SKM-1 (cell line): Measurements from ENCODE around the gene WDHD1.
"Not testable (repeated sequence)": the region's sequence is repeated elsewhere in the genome, so short reads cannot be mapped to it uniquely, and the experiment has no call there.

Experiments
- DNase-seq: peaks from one replicate; lab custom pipeline; 2025; ENCODE audit not compliant: unreplicated experiment; lab: John Stamatoyannopoulos, UW

Gene WDHD1

DNA sequence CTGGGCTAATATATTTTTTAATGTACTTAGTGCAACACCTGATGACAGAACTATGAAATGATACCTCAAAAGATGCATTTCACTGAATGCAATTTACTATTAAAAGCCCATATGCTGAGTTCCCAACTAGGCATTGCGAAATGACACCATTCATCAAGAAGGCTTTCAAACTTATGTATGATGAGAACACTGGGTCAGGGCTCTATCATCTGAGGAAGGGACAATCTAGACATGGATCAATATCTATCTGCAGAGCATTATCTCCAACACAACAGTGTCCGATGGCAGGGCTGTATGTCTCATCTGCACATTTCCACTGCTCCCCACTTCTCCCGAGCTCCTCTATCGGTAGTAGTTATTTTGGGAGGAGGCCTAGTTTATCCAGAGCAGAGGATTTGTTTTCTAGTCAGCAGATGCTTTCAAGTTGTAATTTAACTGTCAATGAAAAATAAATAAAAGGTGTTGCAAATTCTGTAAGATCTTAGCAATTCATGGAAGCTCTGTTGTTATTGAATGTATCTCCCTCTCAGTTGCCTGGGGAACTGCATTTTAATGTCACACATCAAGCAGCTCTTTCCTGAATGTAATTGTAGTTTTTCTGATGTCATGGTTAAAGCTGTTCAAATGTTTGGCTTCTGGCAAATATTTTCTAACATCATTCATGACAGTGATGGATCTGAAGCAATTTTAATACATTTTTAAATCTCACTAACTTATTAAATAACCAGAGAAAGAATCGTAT, 116.9 kb downstream of the WDHD1 start:
- no peak for DNase-seq

DNA sequence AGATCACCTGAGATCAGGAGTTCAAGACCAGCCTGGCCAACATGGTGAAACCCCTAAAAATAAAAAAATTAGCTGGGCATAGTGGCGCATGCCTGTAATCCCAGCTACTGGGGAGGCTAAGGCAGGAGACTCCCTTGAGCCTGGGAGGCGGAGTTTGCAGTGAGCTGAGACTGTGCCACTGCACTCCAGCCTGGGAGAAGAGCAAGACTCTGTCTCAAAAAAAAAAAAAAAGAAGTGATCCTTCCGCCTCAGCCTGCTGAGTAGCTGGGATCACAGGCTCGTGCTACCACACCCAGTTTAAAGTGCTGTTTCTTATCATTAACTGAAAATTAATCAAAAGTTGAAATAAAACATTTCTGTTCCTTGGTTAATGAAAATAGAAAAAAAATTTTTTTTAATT, 117.9 kb downstream of the WDHD1 start:
- not testable (repeated sequence) for DNase-seq

- DNase-seq, result no peak
These were observed 118.7 kb downstream of the WDHD1 start for GRCh38 chr14:54908190-54908589.

GRCh38 chr14:54906075-54906474, 120.8 kb downstream of the WDHD1 start:
- DNase-seq, result no peak

GRCh38 chr14:54902521-54903420, 124.1 kb downstream of the WDHD1 start, which contains the start of gene GCH1:
GCH1 (minus strand) TSS chr14:54902826; CDS start chr14:54902663, 163 bp downstream.
- DNase-seq, result no peak

DNA sequence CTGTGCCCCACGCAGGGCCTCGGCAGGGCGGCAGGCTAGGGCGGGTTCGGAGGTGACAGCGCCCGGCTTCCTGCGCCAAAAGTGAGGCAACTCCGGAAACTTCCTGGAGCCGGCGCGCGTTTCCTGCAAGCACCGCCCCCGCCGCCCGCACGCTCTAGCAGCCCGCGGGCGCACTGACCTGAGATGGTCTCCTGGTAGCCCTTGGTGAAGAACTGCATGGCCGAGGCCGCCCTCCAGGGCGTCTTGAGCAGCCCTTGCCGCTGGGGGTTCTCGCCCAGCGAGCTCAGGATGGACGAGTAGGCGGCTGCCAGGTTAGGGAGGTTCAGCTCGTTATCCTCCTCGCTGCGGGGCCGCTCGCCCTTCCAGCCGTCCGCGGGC, 124.8 kb downstream of the WDHD1 start:
- no peak for DNase-seq

DNA sequence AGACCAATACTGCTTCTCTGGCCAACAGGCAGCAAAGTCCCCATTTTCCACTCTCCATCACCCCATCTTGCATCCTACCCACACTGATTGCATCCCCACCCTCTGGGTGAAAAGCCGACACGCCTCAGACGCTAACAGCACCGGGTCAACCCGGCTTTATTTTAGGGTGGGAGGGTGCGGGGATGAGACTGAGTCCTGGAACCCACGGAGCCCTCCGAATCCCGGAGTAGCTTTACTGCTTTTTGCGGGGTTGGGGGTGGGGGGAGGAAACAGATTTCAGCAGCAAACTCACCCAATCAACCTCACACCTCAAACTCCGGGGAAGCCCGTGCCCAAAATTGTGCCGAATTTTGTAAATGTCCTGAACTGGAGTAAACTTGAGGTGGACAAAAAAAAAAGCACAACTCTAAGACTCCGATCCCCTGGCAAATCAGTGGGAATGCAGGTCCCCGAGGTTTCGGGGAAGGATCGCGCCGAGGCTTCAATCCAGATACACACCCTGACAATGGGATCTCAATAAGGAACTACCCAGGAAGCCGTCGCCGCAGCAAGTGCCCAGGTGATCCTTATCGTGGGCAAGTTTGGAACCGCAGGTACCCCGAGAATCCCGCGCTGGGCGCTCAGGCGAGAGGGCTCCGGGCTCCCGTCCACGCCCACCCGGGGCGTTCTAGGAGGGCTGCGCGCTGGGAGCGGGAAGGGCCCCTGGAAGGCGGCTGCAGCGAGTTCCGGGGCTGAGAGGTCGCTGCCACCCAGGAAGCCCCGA, 125.3 kb downstream of the WDHD1 start:
- no peak for DNase-seq

- no peak for DNase-seq
These were observed 127.3 kb downstream of the WDHD1 start for GRCh38 chr14:54899573-54899972.

DNA sequence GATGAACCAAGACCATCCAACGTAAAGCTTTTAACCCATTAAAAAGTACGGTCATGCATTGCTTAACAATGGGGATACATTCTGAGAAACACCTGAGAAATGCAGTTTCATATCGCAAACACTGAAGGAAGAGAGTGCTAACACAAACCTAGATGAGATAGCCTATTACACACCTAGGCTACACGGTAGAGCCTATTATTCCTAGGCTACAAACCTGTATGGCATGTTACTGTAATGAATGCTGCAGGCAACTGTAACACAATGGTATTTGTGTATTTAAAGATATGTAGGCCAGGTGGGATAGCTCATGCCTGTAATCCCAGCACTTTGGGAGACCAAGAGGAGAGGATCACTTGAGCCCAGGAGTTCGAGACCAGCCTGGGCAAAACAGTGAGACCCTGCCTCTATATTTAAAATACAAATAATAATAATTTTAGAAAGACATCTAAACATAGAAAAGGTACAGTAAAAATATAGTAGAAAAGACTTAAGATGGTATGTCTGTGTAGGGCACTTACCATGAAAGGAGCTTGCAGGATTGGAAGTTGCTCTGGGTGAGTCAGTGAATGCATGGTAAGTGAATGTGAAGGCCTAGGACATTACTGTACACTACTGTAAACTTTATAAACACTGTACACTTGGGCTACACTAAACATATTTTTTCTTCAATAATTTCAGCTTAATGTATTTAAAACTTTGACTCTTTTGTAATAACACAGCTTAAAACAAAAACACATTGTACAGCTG, 128.9 kb downstream of the WDHD1 start:
- DNase-seq, result not testable (repeated sequence)

- DNase-seq, result no peak
These were observed 131.2 kb downstream of the WDHD1 start for GRCh38 chr14:54895683-54896082.

DNA sequence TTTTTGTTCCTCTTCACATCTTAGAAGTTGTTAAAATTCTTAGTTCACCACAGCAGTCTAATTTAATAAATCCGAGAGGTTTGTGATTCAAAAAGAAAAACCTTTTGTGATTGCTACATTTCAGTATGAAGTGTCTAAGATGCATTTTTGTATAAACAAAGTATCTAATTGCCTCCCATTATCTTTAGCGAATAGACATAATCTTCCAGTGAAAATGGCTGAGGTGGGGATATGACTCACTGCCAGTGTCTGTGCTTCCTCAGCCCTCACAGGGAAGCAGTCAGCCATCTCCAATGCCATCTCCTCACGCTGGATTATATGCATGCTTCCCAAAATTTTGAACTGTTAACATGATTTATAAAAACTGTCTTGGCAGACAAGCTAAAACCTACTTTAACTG, 131.9 kb downstream of the WDHD1 start:
- DNase-seq, result no peak

GRCh38 chr14:54893151-54893760, 133.6 kb downstream of the WDHD1 start:
- DNase-seq, result no peak

DNA sequence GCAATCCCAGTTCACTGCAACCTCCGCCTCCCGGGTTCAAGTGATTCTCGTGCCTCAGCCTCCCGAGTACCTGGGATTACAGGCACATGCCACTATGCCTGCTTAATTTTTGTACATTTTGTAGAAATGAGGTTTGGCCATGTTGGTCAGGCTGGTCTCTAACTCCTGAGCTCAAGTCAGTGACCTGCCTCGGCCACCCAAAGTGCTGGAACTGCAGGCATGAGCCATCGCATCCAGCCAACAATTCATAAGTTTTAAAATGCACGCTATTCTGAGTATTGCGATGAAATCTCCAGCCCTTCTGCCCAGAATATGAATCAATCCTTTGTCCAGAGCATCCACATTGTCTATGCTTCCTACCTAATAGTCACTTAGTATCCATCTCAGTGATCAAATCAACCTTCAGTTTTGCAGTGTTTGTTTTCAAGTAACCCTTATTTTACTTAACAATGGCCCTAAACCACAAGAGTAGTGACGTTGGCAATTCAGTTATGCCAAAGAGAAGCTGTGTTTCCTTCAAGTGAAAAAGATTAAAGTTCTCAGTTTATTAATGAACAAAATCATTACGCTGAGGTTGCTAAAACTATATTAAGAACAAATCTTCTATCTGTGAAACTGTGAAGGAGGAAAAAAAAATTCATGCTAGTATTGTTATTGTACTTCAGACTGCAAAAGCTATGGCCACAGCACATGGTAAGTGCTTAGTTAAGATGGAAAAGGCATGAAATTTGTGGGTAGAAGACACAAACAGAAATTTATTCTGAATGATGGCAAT, 135.2 kb downstream of the WDHD1 start:
- DNase-seq, result no peak

DNA sequence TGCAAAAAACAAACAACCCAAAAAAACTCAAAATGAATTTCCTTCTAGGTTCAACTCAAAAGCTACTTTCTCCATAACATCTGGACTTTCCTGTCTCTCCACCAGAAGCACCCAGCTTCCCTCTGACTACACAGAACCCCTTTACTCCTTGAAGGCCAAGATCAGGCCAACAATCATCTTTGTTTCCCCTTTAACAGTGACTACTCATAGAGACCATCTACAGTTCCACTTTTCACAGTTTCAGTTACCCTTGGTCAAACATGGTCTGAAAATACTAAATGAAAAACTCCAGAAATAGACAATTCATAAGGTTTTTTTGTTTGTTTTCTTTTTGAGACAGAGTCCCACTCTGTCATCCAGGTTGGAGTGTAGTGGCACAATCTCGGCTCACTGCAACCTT, 136.1 kb downstream of the WDHD1 start:
- DNase-seq, result no peak

GRCh38 chr14:54889919-54890318, 137.0 kb downstream of the WDHD1 start:
- no peak for DNase-seq
